ENCODE measurements around the gene GALNT3. TPM values are rescaled to one million over a fixed set of nuclear protein-coding genes. Genes with fewer than 3 reads are reported as not detected.

GALNT3 gene
- 1.9 TPM for polyA plus RNA-seq (2013, experiment 1 of 2)
- 3.1 TPM for polyA plus RNA-seq (2013, experiment 2 of 2)

- Histone ChIP-seq H3K36me3 (ENCODE audit: insufficient read depth, low read length) (no peaks in the 10 kb centered on the region), H3K4me1 (ENCODE audit: insufficient read depth, low read length) (peaks cover 66% of the 10 kb centered on the region), H3K9me3 (ENCODE audit: insufficient read depth, low read depth, low read length) (no peaks in the 10 kb centered on the region), H3K27ac (ENCODE audit: low read depth, low read length) (peak within 1 kb of the TSS; percentile 9; the same call in 1 of the 2 replicates), H3K27me3 (ENCODE audit: insufficient read depth, low read length) (peaks cover 43% of the 10 kb centered on the region), H3K9ac (ENCODE audit: low read depth, low read length) (peak within 1 kb of the TSS; percentile 76), H3K4me3 (ENCODE audit: low read length) (peak within 1 kb of the TSS; percentile 77)
- WGBS = 3% methylated on average over 70 of the region's 70 CpGs
Observed at GRCh38 chr2:165793779-165794535, at the start of gene GALNT3. GALNT3 (minus strand) TSS chr2:165794247; CDS start chr2:165770700, 23,547 bp downstream.

- no peaks in the 10 kb centered on the region for H3K27me3 ChIP-seq (ENCODE audit: insufficient read depth, low read length)
- no peak overlapping the region for H3K27ac ChIP-seq (ENCODE audit: low read depth, low read length)
- 89% methylated on average over 1 of the region's 1 CpG for WGBS
- no peaks in the 10 kb centered on the region for H3K9me3 ChIP-seq (ENCODE audit: insufficient read depth, low read depth, low read length)
- peaks cover 50% of the 10 kb centered on the region for H3K4me1 ChIP-seq (ENCODE audit: insufficient read depth, low read length)
- no peak overlapping the region for H3K4me3 ChIP-seq (ENCODE audit: low read length)
- no peak overlapping the region for H3K9ac ChIP-seq (ENCODE audit: low read depth, low read length)
- no peaks in the 10 kb centered on the region for H3K36me3 ChIP-seq (ENCODE audit: insufficient read depth, low read length)
Observed at GRCh38 chr2:165843351-165843750, 49.3 kb upstream of the GALNT3 start.

GRCh38 chr2:165840333-165840958, 46.4 kb upstream of the GALNT3 start:
- no peaks in the 10 kb centered on the region for H3K27me3 ChIP-seq (ENCODE audit: insufficient read depth, low read length)
- no peak overlapping the region for H3K4me3 ChIP-seq (ENCODE audit: low read length)
- peaks cover 45% of the 10 kb centered on the region for H3K4me1 ChIP-seq (ENCODE audit: insufficient read depth, low read length)
- H3K9ac ChIP-seq (ENCODE audit: low read depth, low read length) = no peak overlapping the region
- no peak overlapping the region for H3K27ac ChIP-seq (ENCODE audit: low read depth, low read length)
- no peaks in the 10 kb centered on the region for H3K36me3 ChIP-seq (ENCODE audit: insufficient read depth, low read length)
- H3K9me3 ChIP-seq (ENCODE audit: insufficient read depth, low read depth, low read length) = no peaks in the 10 kb centered on the region

GRCh38 chr2:165839610-165840009, 45.6 kb upstream of the GALNT3 start:
- Histone ChIP-seq H3K4me1 (ENCODE audit: insufficient read depth, low read length) (peaks cover 36% of the 10 kb centered on the region), H3K4me3 (ENCODE audit: low read length) (no peak overlapping the region), H3K36me3 (ENCODE audit: insufficient read depth, low read length) (no peaks in the 10 kb centered on the region), H3K9me3 (ENCODE audit: insufficient read depth, low read depth, low read length) (no peaks in the 10 kb centered on the region), H3K27me3 (ENCODE audit: insufficient read depth, low read length) (no peaks in the 10 kb centered on the region), H3K27ac (ENCODE audit: low read depth, low read length) (no peak overlapping the region), H3K9ac (ENCODE audit: low read depth, low read length) (no peak overlapping the region)
- WGBS = 96% methylated on average over 2 of the region's 2 CpGs

GRCh38 chr2:165837122-165837521, 43.1 kb upstream of the GALNT3 start:
- Histone ChIP-seq H3K4me3 (ENCODE audit: low read length) (no peak overlapping the region), H3K4me1 (ENCODE audit: insufficient read depth, low read length) (peaks cover 11% of the 10 kb centered on the region), H3K36me3 (ENCODE audit: insufficient read depth, low read length) (no peaks in the 10 kb centered on the region), H3K27ac (ENCODE audit: low read depth, low read length) (no peak overlapping the region), H3K9ac (ENCODE audit: low read depth, low read length) (no peak overlapping the region), H3K9me3 (ENCODE audit: insufficient read depth, low read depth, low read length) (no peaks in the 10 kb centered on the region), H3K27me3 (ENCODE audit: insufficient read depth, low read length) (no peaks in the 10 kb centered on the region)
- WGBS = 72% methylated on average over 3 of the region's 3 CpGs

GRCh38 chr2:165835363-165835762, 41.3 kb upstream of the GALNT3 start:
- no peaks in the 10 kb centered on the region for H3K9me3 ChIP-seq (ENCODE audit: insufficient read depth, low read depth, low read length)
- no peak overlapping the region for H3K9ac ChIP-seq (ENCODE audit: low read depth, low read length)
- 90% methylated on average over 2 of the region's 2 CpGs for WGBS
- peaks cover 9% of the 10 kb centered on the region; the same call in 1 of the 2 replicates for H3K4me1 ChIP-seq (ENCODE audit: insufficient read depth, low read length)
- H3K36me3 ChIP-seq (ENCODE audit: insufficient read depth, low read length) = no peaks in the 10 kb centered on the region
- no peaks in the 10 kb centered on the region for H3K27me3 ChIP-seq (ENCODE audit: insufficient read depth, low read length)
- H3K4me3 ChIP-seq (ENCODE audit: low read length) = no peak overlapping the region
- no peak overlapping the region for H3K27ac ChIP-seq (ENCODE audit: low read depth, low read length)

GRCh38 chr2:165833156-165833555, 39.1 kb upstream of the GALNT3 start:
- no peaks in the 10 kb centered on the region for H3K27me3 ChIP-seq (ENCODE audit: insufficient read depth, low read length)
- WGBS = 95% methylated on average over 4 of the region's 4 CpGs

GRCh38 chr2:165827921-165828276, 33.9 kb upstream of the GALNT3 start:
- no peak overlapping the region for H3K27ac ChIP-seq (ENCODE audit: low read depth, low read length)
- H3K27me3 ChIP-seq (ENCODE audit: insufficient read depth, low read length) = no peaks in the 10 kb centered on the region
- H3K9ac ChIP-seq (ENCODE audit: low read depth, low read length) = no peak overlapping the region
- no peaks in the 10 kb centered on the region for H3K36me3 ChIP-seq (ENCODE audit: insufficient read depth, low read length)
- 93% methylated on average over 1 of the region's 1 CpG for WGBS
- H3K4me1 ChIP-seq (ENCODE audit: insufficient read depth, low read length) = no peaks in the 10 kb centered on the region
- H3K9me3 ChIP-seq (ENCODE audit: insufficient read depth, low read depth, low read length) = no peaks in the 10 kb centered on the region
- no peak overlapping the region for H3K4me3 ChIP-seq (ENCODE audit: low read length)

More at GRCh38 chr2:165833156-165833555, 39.1 kb upstream of the GALNT3 start:
- H3K4me3 ChIP-seq (ENCODE audit: low read length) = no peak overlapping the region
- H3K9me3 ChIP-seq (ENCODE audit: insufficient read depth, low read depth, low read length) = no peaks in the 10 kb centered on the region
- peaks cover 9% of the 10 kb centered on the region; the same call in 1 of the 2 replicates for H3K4me1 ChIP-seq (ENCODE audit: insufficient read depth, low read length)
- no peaks in the 10 kb centered on the region for H3K36me3 ChIP-seq (ENCODE audit: insufficient read depth, low read length)
- H3K9ac ChIP-seq (ENCODE audit: low read depth, low read length) = no peak overlapping the region
- H3K27ac ChIP-seq (ENCODE audit: low read depth, low read length) = no peak overlapping the region

GRCh38 chr2:165827016-165827920, 33.2 kb upstream of the GALNT3 start:
- Histone ChIP-seq H3K9me3 (ENCODE audit: insufficient read depth, low read depth, low read length) (no peaks in the 10 kb centered on the region), H3K27ac (ENCODE audit: low read depth, low read length) (no peak overlapping the region), H3K27me3 (ENCODE audit: insufficient read depth, low read length) (no peaks in the 10 kb centered on the region), H3K9ac (ENCODE audit: low read depth, low read length) (no peak overlapping the region), H3K4me1 (ENCODE audit: insufficient read depth, low read length) (no peaks in the 10 kb centered on the region), H3K4me3 (ENCODE audit: low read length) (no peak overlapping the region), H3K36me3 (ENCODE audit: insufficient read depth, low read length) (no peaks in the 10 kb centered on the region)
- WGBS = 89% methylated on average over 3 of the region's 3 CpGs

GRCh38 chr2:165825041-165825440, 31.0 kb upstream of the GALNT3 start:
- no peaks in the 10 kb centered on the region for H3K36me3 ChIP-seq (ENCODE audit: insufficient read depth, low read length)
- H3K9me3 ChIP-seq (ENCODE audit: insufficient read depth, low read depth, low read length) = no peaks in the 10 kb centered on the region
- H3K27me3 ChIP-seq (ENCODE audit: insufficient read depth, low read length) = no peaks in the 10 kb centered on the region
- 91% methylated on average over 2 of the region's 2 CpGs for WGBS
- H3K9ac ChIP-seq (ENCODE audit: low read depth, low read length) = no peak overlapping the region
- no peak overlapping the region for H3K4me3 ChIP-seq (ENCODE audit: low read length)
- no peak overlapping the region for H3K27ac ChIP-seq (ENCODE audit: low read depth, low read length)
- H3K4me1 ChIP-seq (ENCODE audit: insufficient read depth, low read length) = peaks cover 9% of the 10 kb centered on the region

- Histone ChIP-seq H3K27me3 (ENCODE audit: insufficient read depth, low read length) (no peaks in the 10 kb centered on the region), H3K27ac (ENCODE audit: low read depth, low read length) (no peak overlapping the region), H3K4me1 (ENCODE audit: insufficient read depth, low read length) (peaks cover 13% of the 10 kb centered on the region), H3K9me3 (ENCODE audit: insufficient read depth, low read depth, low read length) (no peaks in the 10 kb centered on the region), H3K4me3 (ENCODE audit: low read length) (no peak overlapping the region), H3K36me3 (ENCODE audit: insufficient read depth, low read length) (no peaks in the 10 kb centered on the region), H3K9ac (ENCODE audit: low read depth, low read length) (no peak overlapping the region)
- 89% methylated on average over 2 of the region's 2 CpGs for WGBS
Observed at GRCh38 chr2:165820296-165820695, 26.2 kb upstream of the GALNT3 start.

Measured in HUES64 (cell line).